HG03060 (cell line): ENCODE measurements around the gene LPP.
"Not testable (repeated sequence)": the region's sequence is repeated elsewhere in the genome, so short reads cannot be mapped to it uniquely, and the experiment has no call there.

Experiments used
- ATAC-seq: cut with Tn5 transposase; IDR thresholded peaks from one replicate; pipeline ENCODE4 v1.9.1; 2021; ENCODE audit warnings: low read depth, moderate number of reproducible peaks; ENCODE audit not compliant: unreplicated experiment

The LPP gene

DNA sequence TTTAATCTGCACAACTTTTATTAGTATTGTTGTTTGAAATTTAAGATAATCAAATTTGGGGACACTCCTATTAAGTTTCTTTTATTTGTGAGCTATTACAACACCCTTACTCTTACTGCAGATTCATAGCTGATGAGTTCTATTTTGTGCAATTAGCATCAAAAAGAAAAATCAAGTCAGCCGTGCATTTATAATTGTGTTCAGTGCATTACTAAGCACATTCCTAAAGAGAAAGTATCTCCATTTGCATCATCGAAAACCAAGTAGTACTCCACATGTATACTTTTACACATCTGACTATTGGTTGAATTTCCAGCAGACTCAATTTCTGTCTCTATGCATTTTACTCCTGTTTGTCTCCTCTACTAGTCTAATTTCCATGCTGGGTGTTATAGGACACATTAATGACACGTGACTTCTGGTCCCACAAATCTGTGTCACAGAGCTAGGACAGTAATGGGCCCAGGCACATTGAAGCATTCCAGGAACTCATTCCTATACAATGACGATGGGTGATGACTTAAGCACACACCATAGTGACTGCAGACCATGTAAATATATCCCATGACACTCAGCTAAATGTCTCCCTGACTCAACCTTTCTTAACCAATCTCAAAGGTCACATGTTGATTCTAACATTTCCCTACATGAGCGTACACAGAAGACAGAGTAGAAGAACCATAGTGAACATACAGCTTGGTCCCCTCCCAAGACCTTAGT lies 477.5 kb downstream of the LPP start:
- ATAC-seq, result no peak

DNA sequence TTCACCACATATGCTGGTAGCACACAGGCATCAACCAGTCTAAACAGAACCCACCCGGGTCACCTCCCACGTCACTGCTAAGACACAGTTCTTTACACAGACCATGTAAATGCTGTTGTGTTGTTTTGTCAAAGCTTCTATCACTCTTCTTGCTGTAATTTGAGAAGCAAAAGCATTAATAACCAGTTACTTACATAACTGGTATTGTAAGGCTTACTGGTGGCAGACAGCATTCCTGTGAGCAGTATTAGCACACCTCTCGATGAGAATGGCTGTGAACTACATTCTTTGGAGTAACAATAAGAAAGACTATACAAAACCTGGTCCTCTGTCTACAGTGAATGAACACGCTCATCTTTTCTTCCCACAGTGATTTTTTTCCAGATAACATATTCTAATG lies 479.2 kb downstream of the LPP start:
- no peak for ATAC-seq

GRCh38 chr3:188634285-188634684 lies 480.3 kb downstream of the LPP start:
- no peak for ATAC-seq

DNA sequence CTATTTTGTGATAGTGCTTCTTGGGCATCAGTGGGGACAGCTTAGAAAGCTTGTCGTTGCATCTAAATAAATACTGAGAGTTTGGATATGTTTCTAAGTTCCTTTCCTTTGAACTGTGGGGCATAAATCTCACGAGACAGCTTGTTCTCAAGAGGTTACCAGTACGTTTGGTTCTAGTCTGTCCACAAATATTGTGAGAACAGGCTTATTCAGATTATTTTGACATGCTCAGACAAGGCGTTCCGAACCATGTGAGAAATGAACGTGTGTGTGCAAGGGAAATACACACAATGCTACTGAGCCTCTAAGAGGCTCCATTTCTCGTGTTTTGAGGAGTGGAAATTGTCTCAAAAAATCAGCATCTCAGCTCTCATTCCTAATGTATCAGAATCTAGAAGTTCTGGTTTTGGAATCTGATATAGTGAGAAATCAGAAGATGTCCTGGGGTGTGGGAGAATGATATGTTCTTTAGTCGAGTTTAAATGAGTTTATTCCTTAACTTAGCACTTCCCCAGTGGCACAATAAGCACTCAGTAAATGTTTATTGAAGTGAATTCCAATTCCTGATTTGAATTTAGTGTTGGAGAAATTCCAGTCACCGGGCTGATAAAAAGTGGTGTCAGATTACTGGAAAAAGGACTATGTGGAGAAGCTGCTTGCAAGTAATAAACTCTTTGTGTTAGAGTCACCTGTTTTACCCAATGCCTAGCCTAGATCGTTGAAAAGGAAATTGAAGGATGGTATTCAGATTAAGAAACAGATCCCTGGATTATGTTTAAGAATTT lies 481.5 kb downstream of the LPP start:
- no peak for ATAC-seq

- not testable (repeated sequence) for ATAC-seq
Observed at GRCh38 chr3:188636292-188636691, 482.3 kb downstream of the LPP start.

DNA sequence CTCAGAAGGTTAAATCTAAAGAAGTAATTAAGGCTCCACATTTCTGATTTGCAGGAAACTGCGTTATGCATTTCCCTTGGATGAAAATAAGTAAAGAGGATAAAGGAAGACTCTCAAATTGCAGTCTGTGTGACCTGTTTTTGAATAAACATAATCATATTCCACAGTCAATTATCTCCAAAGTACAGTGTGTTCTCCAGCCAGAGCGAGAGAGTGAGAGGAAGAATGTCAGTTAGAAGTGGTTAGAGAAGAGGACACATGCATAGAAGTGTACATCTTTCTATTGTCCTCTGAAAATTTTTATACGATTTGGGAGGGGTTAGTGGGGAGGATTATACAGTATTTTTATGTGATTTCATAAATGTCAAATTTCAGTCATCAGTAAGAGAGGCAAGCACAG lies 487.1 kb downstream of the LPP start:
- ATAC-seq, result no peak

DNA sequence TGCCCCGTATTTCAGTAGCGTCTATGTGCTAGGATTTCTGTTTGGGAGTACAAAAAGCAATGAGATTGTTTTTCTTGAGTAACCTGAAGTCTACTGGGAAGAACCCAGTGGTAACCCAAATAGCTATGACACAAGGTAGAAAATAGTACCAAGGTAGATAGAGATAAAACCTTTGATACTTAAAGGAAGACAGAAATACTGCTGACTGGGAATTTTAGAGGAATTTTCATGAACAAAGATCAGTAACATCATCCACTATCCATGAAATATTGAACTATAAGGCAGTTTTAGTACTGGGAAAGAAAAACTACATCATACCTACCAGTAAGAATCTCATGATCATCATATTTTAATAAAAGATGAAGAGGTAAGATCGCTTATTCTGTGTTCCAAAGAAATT lies 489.8 kb downstream of the LPP start:
- ATAC-seq, result no peak

GRCh38 chr3:188646592-188646991 lies 492.6 kb downstream of the LPP start:
- ATAC-seq, result no peak

DNA sequence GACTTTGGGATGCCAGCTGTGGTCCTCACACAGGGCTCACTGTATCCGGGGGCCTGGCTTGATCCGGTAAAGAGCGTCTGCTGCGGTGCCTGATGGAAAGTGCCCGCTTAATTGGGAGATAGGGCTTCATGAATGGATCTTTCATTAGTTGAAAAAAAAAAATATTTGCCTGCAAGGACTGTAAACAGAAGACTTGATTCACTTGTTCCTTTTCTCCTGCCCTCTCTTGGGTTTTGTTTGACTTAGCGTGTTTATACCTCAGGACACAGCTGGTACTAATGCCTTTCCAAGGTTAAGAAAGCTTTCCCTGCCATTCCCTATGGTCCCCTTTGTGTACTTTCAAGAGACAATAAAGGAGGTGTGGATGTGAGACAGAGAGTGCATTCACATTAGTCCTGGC lies 493.3 kb downstream of the LPP start:
- ATAC-seq, result no peak

DNA sequence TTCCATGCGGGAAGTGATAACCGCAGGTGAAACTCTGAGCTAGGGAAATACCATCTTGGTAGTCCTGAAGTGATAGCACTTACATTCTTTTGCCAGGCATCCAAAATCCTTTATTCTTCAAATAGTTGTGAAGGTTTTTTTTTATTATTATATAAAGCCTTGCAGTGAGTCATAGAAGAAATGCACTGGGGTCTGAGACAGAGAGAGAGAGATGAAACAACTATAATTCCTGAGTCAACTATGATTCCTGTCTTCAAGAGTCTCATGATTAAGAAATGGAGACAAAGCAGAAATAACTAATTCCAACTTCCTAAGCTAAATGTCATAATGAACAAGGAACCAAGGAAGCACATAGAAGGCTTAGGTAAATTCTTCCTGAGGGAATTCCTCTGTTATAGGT lies 495.6 kb downstream of the LPP start:
- no peak for ATAC-seq

DNA sequence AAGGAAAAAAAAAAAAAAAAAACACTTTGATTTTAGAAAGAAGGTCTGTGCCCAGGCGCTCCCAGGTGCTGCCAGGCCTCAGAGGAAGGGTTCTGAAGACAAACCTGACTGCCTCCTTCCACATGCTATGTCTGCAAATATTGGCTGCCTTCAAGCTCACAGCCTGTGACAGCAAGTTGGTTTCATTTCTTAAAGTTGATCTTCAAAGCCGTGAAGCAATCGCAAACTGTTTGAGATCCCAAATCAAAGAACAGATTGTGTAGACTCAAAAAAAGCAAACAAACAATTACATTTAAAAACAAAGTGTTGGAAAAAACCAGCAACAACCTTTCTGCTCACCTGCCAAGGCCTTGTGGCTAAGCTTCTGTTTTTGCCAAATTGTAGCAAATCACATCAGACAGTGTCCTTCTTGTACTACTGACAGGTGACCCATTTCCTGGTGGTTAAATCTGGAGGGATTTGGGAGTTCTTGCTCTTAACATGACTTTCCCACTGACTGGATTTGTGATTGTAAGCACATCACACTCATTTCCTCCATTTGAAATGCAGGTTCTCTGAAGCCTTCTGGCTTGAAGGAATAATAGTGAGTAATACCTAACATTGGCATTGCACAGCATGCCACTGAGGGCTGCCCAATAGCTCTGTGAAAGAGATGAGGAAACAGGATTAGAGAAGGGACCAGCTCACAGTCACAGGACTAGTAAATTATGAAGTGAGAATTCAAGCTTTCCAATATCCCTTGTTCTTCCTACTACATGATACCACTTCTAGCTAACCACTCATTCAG lies 502.4 kb downstream of the LPP start:
- ATAC-seq, result no peak

DNA sequence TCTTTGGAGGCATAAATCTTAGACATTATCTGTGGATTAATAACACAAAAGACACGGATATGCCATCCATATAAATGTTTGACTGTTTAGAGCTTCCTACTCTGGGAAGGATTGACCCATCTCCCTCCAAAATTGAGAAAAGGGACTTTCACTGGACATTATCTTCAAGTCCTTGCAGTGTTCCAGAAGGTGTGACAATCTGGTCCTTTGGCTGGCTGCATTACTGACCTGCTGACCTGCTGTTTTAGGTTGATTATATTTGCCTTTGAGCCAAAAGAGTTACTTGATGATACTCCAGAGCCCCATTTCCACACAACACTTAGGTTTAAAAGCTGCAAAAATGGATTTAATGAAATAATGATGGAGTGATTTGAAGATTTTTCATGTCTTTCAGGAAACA lies 504.6 kb downstream of the LPP start:
- no peak for ATAC-seq

- ATAC-seq, result no peak
Observed at GRCh38 chr3:188659449-188660090, 505.6 kb downstream of the LPP start.

DNA sequence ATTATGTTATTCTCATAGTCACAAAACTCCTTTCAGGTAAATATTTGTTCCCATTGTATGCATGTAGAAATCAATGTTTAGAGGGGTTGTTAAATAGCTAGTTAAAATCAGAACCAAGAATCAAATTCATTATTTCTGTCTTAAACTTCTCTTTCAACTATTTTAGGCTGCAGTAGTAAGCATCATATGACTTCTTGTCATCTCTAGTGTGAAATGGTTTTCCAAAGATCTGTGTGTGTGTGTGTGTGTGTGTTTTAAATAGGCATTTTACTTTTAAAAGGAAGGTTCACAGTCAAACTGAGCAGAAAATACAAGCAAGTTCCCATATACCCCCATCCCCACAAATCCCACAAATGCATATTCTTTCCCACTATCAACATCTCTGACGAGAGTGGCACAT lies 506.5 kb downstream of the LPP start:
- no peak for ATAC-seq

DNA sequence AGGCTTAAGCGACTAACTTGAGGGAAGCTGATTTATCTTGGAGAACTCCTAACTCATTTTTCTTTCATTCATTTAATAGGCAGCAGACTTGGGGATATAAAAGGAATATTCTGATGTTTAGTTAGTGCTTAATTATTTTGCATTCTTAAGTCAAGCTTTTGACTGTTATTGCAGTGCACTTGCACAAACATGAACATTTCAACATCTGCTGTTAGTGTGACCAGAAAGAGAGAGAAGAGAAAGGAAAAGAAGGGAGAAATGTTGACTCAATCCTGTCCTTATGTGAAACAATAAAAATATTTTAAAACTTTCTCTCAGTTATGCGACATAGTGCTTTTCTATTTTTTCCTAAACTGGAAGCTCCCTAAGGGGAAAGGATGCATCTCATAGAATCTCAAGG lies 507.8 kb downstream of the LPP start:
- ATAC-seq, result no peak

- ATAC-seq, result no peak
Observed at GRCh38 chr3:188662214-188662613, 508.3 kb downstream of the LPP start.

DNA sequence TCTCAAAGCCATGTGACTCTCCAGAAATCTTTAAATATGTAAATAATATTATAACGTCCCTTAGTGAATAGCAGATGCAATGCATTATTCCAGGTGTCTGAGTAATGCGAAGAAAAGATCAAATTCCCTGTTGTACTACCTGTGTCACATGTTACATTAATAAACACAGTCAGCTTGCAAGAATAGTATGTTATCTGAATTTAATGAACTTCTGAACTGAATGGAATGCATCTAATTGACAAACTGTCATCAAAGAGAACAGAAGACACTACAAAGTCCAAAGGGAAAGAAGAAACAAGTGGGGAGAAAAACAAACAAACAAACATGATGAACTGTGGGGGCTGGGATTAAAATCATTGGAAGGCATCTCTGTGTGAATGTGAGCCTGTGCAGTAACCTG lies 508.8 kb downstream of the LPP start:
- no peak for ATAC-seq

GRCh38 chr3:188663839-188664238 lies 509.9 kb downstream of the LPP start:
- no peak for ATAC-seq

GRCh38 chr3:188664795-188665194 lies 510.8 kb downstream of the LPP start:
- ATAC-seq, result peak; percentile 44

- no peak for ATAC-seq
Observed at GRCh38 chr3:188667926-188668325, 514.0 kb downstream of the LPP start.

DNA sequence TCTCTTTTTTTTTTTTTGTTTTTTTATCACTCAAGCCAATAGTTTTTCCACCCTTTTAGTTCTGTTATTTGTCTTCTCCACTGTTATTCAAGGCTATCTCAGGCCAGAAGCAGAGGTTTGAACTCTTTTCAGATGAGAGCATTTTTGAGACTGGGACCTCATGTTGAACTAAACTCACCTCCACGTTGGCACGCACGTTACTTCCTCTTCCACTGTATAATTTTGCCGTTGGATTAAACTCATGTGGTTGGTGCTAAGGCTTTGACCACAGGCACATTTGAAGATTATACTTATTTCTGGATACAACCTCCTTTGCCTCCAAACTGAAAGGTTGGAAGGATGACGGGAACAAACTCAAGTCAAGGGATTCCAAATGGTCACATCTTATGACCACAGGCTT lies 516.5 kb downstream of the LPP start:
- no peak for ATAC-seq
